HCT116 (cell line): ENCODE data around the gene FNDC8. TPM values are rescaled to one million over a fixed set of nuclear protein-coding genes. Genes with fewer than 3 reads are reported as not detected.

Source experiments
- ATAC-seq: fragments of 200-7000 bp; cut with Tn5 transposase; 2 replicates; pipeline ENCODE4 v1.9.1; 2020; ENCODE audit warnings: mild to moderate bottlenecking, moderate library complexity
- BruUV-seq: library from RNA; stranded (reverse); fragments of 400-500 nt; replicated peaks from 2 replicates; lab custom pipeline; 2021; lab: Mats Ljungman, UMichigan
- CTCF ChIA-PET: fragments of 300-600 bp; sonication (Branson Sonifier 250); formaldehyde crosslinking; loops from one replicate; lab custom pipeline; 2021; ENCODE audit warnings: antibody characterized with exemption; lab: Charles Lee
- POLR2A ChIA-PET: fragments of 300-600, 350-600 bp; sonication (Branson Sonifier 250); formaldehyde crosslinking; loops from one replicate; lab custom pipeline; 2021; ENCODE audit warnings: antibody characterized with exemption; lab: Charles Lee
- RAD21 ChIA-PET, 2 experiments: fragments of 300-600 bp; sonication (Branson Sonifier 250); formaldehyde crosslinking; loops; one replicate each; lab custom pipeline; 2023; ENCODE audit warnings: low total read pairs in 2 of 2; ENCODE audit not compliant: uncharacterized antibody in 2 of 2, unreplicated experiment in 2 of 2, low non-redundant PET in 1 of 2; lab: Charles Lee
- DNase-seq: peaks from one replicate; pipeline ENCODE4 v3.0.0-alpha.2; 2010; ENCODE audit warnings: low read depth, low spot score
- H2AFZ ChIP-seq: fragments of 200-600 bp; shearing (Covaris generic), sonication (generic); 2 replicates; pipeline ENCODE4 v1.6.1; 2017; ENCODE audit warnings: low read depth, mixed run types, mixed read lengths, antibody characterized with exemption, low read length; ENCODE audit not compliant: poor library complexity, severe bottlenecking
- H3K27ac ChIP-seq: 2 replicates; pipeline ENCODE4 v1.5.1; 2012; ENCODE audit warnings: low read depth, low read length
- H3K27me3 ChIP-seq: fragments of 200-600 bp; sonication (generic); 2 replicates; pipeline ENCODE4 v1.6.1; 2016; ENCODE audit warnings: mixed run types, low read length, mixed read lengths; ENCODE audit not compliant: insufficient read depth
- H3K36me3 ChIP-seq, 2 experiments: fragments of 200-500 bp in 1 of 2; fragments of 200-600 bp in 1 of 2; sonication (Bioruptor generic) in 1 of 2; sonication (generic) in 1 of 2; 2 replicates each; pipeline versions ENCODE4 v1.5.1 to v1.6.1; 2014 to 2016; ENCODE audit warnings: low read length in 2 of 2, inconsistent platforms in 1 of 2, mixed read lengths in 1 of 2, mixed run types in 1 of 2; ENCODE audit not compliant: insufficient read depth in 2 of 2, control insufficient read depth in 1 of 2
- H3K4me1 ChIP-seq, 2 experiments: fragments of 200-600 bp in 1 of 2; sonication (generic) in 1 of 2; 2 replicates each; pipeline versions ENCODE4 v1.5.1 to v1.6.1; 2012 to 2017; ENCODE audit warnings: low read length in 2 of 2, inconsistent platforms in 1 of 2, mild to moderate bottlenecking in 1 of 2, mixed read lengths in 1 of 2, mixed run types in 1 of 2, moderate library complexity in 1 of 2; ENCODE audit not compliant: insufficient read depth in 2 of 2, control insufficient read depth in 1 of 2
- H3K4me2 ChIP-seq: fragments of 200-600 bp; sonication (generic); 2 replicates; pipeline ENCODE4 v1.6.1; 2017; ENCODE audit warnings: mixed run types, low read length, mixed read lengths
- H3K4me3 ChIP-seq, 2 experiments: fragments of 200-600 bp in 1 of 2; sonication (generic) in 1 of 2; replicated peaks in 1 of 2; 2 replicates each; pipeline ENCODE4 v1.5.1; 2011 to 2016; ENCODE audit warnings: low read length in 2 of 2, control low read depth in 1 of 2, low read depth in 1 of 2, mild to moderate bottlenecking in 1 of 2, mixed read lengths in 1 of 2, mixed run types in 1 of 2
- H3K79me2 ChIP-seq: fragments of 200-600 bp; sonication (generic); 2 replicates; pipeline ENCODE4 v1.6.1; 2017; ENCODE audit warnings: mild to moderate bottlenecking, mixed run types, low read length, moderate library complexity, mixed read lengths; ENCODE audit not compliant: insufficient read depth
- H3K9ac ChIP-seq: fragments of 200-600 bp; sonication (generic); 2 replicates; pipeline ENCODE4 v1.6.1; 2016; ENCODE audit warnings: low read length, mixed read lengths
- H3K9me2 ChIP-seq: fragments of 200-600 bp; sonication (generic), shearing (Covaris generic); 2 replicates; pipeline ENCODE4 v1.6.1; 2017; ENCODE audit warnings: mixed run types, mild to moderate bottlenecking, moderate library complexity; ENCODE audit not compliant: insufficient read depth
- H3K9me3 ChIP-seq, 2 experiments: fragments of 200-500 bp in 1 of 2; fragments of 200-600 bp in 1 of 2; sonication (Bioruptor generic) in 1 of 2; sonication (generic) in 1 of 2; 2 replicates each; pipeline ENCODE4 v1.6.1; 2014 to 2017; ENCODE audit warnings: low read length in 2 of 2, mixed read lengths in 2 of 2, inconsistent platforms in 1 of 2, low read depth in 1 of 2, mild to moderate bottlenecking in 1 of 2, mixed run types in 1 of 2, moderate library complexity in 1 of 2; ENCODE audit not compliant: control insufficient read depth in 1 of 2, insufficient read depth in 1 of 2
- H4K20me1 ChIP-seq: fragments of 200-600 bp; sonication (generic), shearing (Covaris generic); 2 replicates; pipeline ENCODE4 v1.6.1; 2017; ENCODE audit warnings: mixed run types, mild to moderate bottlenecking, moderate library complexity; ENCODE audit not compliant: insufficient read depth
- CBX3 ChIP-seq: IDR thresholded peaks from 2 replicates; pipeline ENCODE4 v1.6.1; 2012; ENCODE audit warnings: low read depth
- CEBPB ChIP-seq: IDR thresholded peaks from 2 replicates; pipeline ENCODE4 v1.6.1; 2012; ENCODE audit warnings: low read depth
- CTCF ChIP-seq, 3 experiments: fragments of 200-600 bp in 1 of 3; sonication (generic) in 1 of 3; IDR thresholded peaks in 2 of 3; conservative IDR thresholded peaks in 1 of 3; 2 replicates each; pipeline ENCODE4 v1.5.1; 2012 to 2017; ENCODE audit warnings: low read depth in 2 of 3, low read length in 2 of 3, antibody characterized with exemption in 1 of 3, borderline replicate concordance in 1 of 3, control low read depth in 1 of 3, mild to moderate bottlenecking in 1 of 3, mixed read lengths in 1 of 3, mixed run types in 1 of 3, moderate library complexity in 1 of 3; ENCODE audit not compliant: insufficient read depth in 1 of 3
- EGR1 ChIP-seq: IDR thresholded peaks from 2 replicates; pipeline ENCODE4 v1.6.1; 2012; ENCODE audit warnings: low read depth
- EZH2 ChIP-seq: fragments of 200-600 bp; sonication (generic); IDR thresholded peaks from 2 replicates; pipeline ENCODE4 v1.6.1; 2017; ENCODE audit warnings: antibody characterized with exemption, mixed run types
- EZH2phosphoT487 ChIP-seq: fragments of 200-600 bp; IDR thresholded peaks from 2 replicates; pipeline ENCODE4 v1.6.1; 2018; ENCODE audit warnings: antibody characterized with exemption, borderline replicate concordance
- POLR2A ChIP-seq: IDR thresholded peaks from 2 replicates; pipeline ENCODE4 v1.7.0; 2011; ENCODE audit warnings: borderline replicate concordance; ENCODE audit not compliant: insufficient read depth, insufficient read length; ENCODE audit errors: extremely low read depth
- POLR2AphosphoS5 ChIP-seq: IDR thresholded peaks from 2 replicates; pipeline ENCODE4 v1.6.1; 2011; ENCODE audit warnings: mild to moderate bottlenecking, low read depth, low read length, moderate library complexity
- REST ChIP-seq: IDR thresholded peaks from 2 replicates; pipeline ENCODE4 v1.6.1; 2012; ENCODE audit warnings: low read depth
- SIN3A ChIP-seq: IDR thresholded peaks from 2 replicates; pipeline ENCODE4 v1.6.1; 2012; ENCODE audit warnings: low read depth
- SRF ChIP-seq: IDR thresholded peaks from 2 replicates; pipeline ENCODE4 v1.6.1; 2012; ENCODE audit warnings: low read depth
- TCF7L2 ChIP-seq: IDR thresholded peaks from 2 replicates; pipeline ENCODE4 v1.7.0; 2011; ENCODE audit warnings: borderline replicate concordance, inconsistent platforms; ENCODE audit not compliant: insufficient read depth, insufficient read length; ENCODE audit errors: extremely low read depth
- intact Hi-C: fragments of 100-400 bp; cut with micrococcal nuclease; formaldehyde crosslinking; loops from 2 replicates; pipeline ENCODE4 v1.10.0; 2022
- total RNA-seq: library from RNA; stranded (reverse); gene quantifications from one replicate; pipeline ENCODE4 v1.2.1, GENCODE V29; 2021; ENCODE audit not compliant: unreplicated experiment
- TF ChIP-seq, protein P1 (sequence below): IDR thresholded peaks from 2 replicates; pipeline ENCODE4 v1.6.1; 2011; ENCODE audit warnings: mild to moderate bottlenecking, low read length, moderate library complexity; ENCODE audit not compliant: insufficient replicate concordance; ENCODE audit errors: extremely low read depth
- TF ChIP-seq, protein P2 (sequence below): IDR thresholded peaks from 2 replicates; pipeline ENCODE4 v1.6.1; 2012

FNDC8 gene
- total RNA-seq, 1 experiment from 2014 or later, result not detected

GRCh38 chr17:35159940-35160339 is 38.5 kb downstream of the FNDC8 start:
- TF ChIP-seq REST (no peak), SRF (no peak), SIN3A (no peak), TCF7L2 (no peak), CEBPB (no peak), POLR2AphosphoS5 (no peak), EZH2phosphoT487 (no peak), EZH2 (no peak), CTCF (IDR thresholded peaks at IDR 0.05 in 2 of 3, conservative IDR thresholded peaks at IDR 0.05 in 1 of 3; ENCODE audit: borderline replicate concordance in 1 of 3, insufficient read depth in 1 of 3, low read depth in 2 of 3, low read length in 2 of 3) (no peak), POLR2A (no peak), CBX3 (no peak), EGR1 (no peak)
- TF ChIP-seq, protein P1, sequence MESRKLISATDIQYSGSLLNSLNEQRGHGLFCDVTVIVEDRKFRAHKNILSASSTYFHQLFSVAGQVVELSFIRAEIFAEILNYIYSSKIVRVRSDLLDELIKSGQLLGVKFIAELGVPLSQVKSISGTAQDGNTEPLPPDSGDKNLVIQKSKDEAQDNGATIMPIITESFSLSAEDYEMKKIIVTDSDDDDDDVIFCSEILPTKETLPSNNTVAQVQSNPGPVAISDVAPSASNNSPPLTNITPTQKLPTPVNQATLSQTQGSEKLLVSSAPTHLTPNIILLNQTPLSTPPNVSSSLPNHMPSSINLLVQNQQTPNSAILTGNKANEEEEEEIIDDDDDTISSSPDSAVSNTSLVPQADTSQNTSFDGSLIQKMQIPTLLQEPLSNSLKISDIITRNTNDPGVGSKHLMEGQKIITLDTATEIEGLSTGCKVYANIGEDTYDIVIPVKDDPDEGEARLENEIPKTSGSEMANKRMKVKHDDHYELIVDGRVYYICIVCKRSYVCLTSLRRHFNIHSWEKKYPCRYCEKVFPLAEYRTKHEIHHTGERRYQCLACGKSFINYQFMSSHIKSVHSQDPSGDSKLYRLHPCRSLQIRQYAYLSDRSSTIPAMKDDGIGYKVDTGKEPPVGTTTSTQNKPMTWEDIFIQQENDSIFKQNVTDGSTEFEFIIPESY, result no peak
- TF ChIP-seq, protein P2, sequence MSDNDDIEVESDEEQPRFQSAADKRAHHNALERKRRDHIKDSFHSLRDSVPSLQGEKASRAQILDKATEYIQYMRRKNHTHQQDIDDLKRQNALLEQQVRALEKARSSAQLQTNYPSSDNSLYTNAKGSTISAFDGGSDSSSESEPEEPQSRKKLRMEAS, result no peak
- ChIA-PET POLR2A (no interaction called here), CTCF (no interaction called here), RAD21 (no interaction called here)
- Histone ChIP-seq H3K9me2 (no peaks in the 10 kb centered on the region; the same call in 1 of the 2 replicates), H3K9me3 (no peaks in the 10 kb centered on the region), H3K4me2 (no peak overlapping the region), H3K36me3 (no peaks in the 10 kb centered on the region), H3K27ac (no peak overlapping the region), H4K20me1 (no peaks in the 10 kb centered on the region), H2AFZ (no peak overlapping the region), H3K4me3 (no peak overlapping the region), H3K9ac (no peak overlapping the region), H3K79me2 (no peaks in the 10 kb centered on the region), H3K4me1 (no peaks in the 10 kb centered on the region), H3K27me3 (0 out of 2 replicates have a peak, but pooled peaks cover 7% of the 10 kb centered on the region)
- no peak for DNase-seq
- no peak for ATAC-seq
- intact Hi-C loops, result no loop called here
- no TSS peak for BruUV-seq
